GM21529 (cell line): ENCODE results near the gene CD300LF.

Experiments used
- ATAC-seq: cut with Tn5 transposase; IDR thresholded peaks from one replicate; pipeline ENCODE4 v1.9.1; 2021; ENCODE audit not compliant: unreplicated experiment

The CD300LF gene

GRCh38 chr17:74691151-74691550 is 21.6 kb downstream of the CD300LF start:
- no peak for ATAC-seq

GRCh38 chr17:74690409-74690825 is 22.3 kb downstream of the CD300LF start:
- ATAC-seq: no peak

- no peak for ATAC-seq
These were observed 24.8 kb downstream of the CD300LF start for GRCh38 chr17:74687886-74688285.

GRCh38 chr17:74686761-74687160 is 26.0 kb downstream of the CD300LF start:
- no peak for ATAC-seq

GRCh38 chr17:74682471-74683190 is 30.1 kb downstream of the CD300LF start:
- no peak for ATAC-seq

- no peak for ATAC-seq
These were observed 30.7 kb downstream of the CD300LF start for GRCh38 chr17:74682028-74682427.

GRCh38 chr17:74680941-74681340 is 31.8 kb downstream of the CD300LF start:
- ATAC-seq: no peak

GRCh38 chr17:74680213-74680612 is 32.5 kb downstream of the CD300LF start:
- ATAC-seq: no peak

- ATAC-seq: no peak
These were observed 33.3 kb downstream of the CD300LF start for GRCh38 chr17:74679374-74679773.

- no peak for ATAC-seq
These were observed 34.2 kb downstream of the CD300LF start for GRCh38 chr17:74678541-74678940.

- ATAC-seq: no peak
These were observed 34.9 kb downstream of the CD300LF start for GRCh38 chr17:74677558-74678466.

GRCh38 chr17:74671031-74671771 is 41.5 kb downstream of the CD300LF start:
- no peak for ATAC-seq

GRCh38 chr17:74670329-74670728 is 42.4 kb downstream of the CD300LF start:
- ATAC-seq: no peak

- no peak for ATAC-seq
These were observed 49.2 kb downstream of the CD300LF start for GRCh38 chr17:74663561-74663960.

GRCh38 chr17:74659889-74660288 is 52.8 kb downstream of the CD300LF start:
- no peak for ATAC-seq

- no peak for ATAC-seq
These were observed 54.1 kb downstream of the CD300LF start for GRCh38 chr17:74658620-74659019.

GRCh38 chr17:74654742-74655141 is 58.0 kb downstream of the CD300LF start:
- no peak for ATAC-seq

GRCh38 chr17:74652020-74652419 is 60.7 kb downstream of the CD300LF start:
- no peak for ATAC-seq

- no peak for ATAC-seq
These were observed 62.8 kb downstream of the CD300LF start for GRCh38 chr17:74649909-74650308.

GRCh38 chr17:74647871-74648672 is 64.7 kb downstream of the CD300LF start:
- no peak for ATAC-seq

- ATAC-seq: no peak
These were observed 66.5 kb downstream of the CD300LF start for GRCh38 chr17:74646231-74646630.
